ENCODE data around the gene ZNF883.

DNA sequence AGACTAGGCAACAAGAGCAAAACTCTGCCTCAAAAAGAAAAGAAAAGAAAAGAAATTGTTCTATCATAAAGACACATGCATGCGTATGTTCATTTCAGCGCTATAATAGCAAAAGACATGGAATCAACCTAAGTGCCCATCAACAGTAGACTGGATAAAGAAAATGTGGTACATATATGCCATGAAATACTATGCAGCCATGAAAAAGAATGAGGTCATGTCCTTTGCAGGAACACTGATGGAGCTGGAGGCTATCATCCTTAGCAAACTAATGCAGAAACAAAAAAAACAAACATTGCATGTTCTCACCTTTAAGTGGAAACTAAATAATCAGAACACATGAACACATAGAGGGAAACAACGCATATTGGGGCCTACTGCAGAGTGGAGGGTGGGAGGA is 6.3 kb upstream of the ZNF883 start:
- no peak for TF ChIP-seq POLR2A (IDR thresholded peaks at IDR 0.05)
- TF ChIP-seq, protein P1, sequence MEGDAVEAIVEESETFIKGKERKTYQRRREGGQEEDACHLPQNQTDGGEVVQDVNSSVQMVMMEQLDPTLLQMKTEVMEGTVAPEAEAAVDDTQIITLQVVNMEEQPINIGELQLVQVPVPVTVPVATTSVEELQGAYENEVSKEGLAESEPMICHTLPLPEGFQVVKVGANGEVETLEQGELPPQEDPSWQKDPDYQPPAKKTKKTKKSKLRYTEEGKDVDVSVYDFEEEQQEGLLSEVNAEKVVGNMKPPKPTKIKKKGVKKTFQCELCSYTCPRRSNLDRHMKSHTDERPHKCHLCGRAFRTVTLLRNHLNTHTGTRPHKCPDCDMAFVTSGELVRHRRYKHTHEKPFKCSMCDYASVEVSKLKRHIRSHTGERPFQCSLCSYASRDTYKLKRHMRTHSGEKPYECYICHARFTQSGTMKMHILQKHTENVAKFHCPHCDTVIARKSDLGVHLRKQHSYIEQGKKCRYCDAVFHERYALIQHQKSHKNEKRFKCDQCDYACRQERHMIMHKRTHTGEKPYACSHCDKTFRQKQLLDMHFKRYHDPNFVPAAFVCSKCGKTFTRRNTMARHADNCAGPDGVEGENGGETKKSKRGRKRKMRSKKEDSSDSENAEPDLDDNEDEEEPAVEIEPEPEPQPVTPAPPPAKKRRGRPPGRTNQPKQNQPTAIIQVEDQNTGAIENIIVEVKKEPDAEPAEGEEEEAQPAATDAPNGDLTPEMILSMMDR (IDR thresholded peaks at IDR 0.05) = no peak
